Neural cell (in vitro differentiated cells): ENCODE data around the gene TET2.

Experiments
- EP300 ChIP-seq: fragments of 450-650 bp; conservative IDR thresholded peaks from 2 replicates; pipeline ENCODE4 v1.6.1; 2014; ENCODE audit warnings: antibody characterized with exemption, mild to moderate bottlenecking, moderate library complexity; ENCODE audit not compliant: poor library complexity, severe bottlenecking
- EZH2 ChIP-seq: fragments of 200-600, 300-800 bp; shearing (Covaris generic), sonication (generic); IDR thresholded peaks from 2 replicates; pipeline ENCODE4 v1.6.1; 2014; ENCODE audit warnings: antibody characterized with exemption, low read length, borderline replicate concordance, mild to moderate bottlenecking; ENCODE audit not compliant: insufficient read depth, poor library complexity, severe bottlenecking
- MXI1 ChIP-seq: fragments of 450-650 bp; conservative IDR thresholded peaks from 2 replicates; pipeline ENCODE4 v1.6.1; 2014; ENCODE audit warnings: antibody characterized with exemption, mild to moderate bottlenecking; ENCODE audit not compliant: poor library complexity, severe bottlenecking
- RAD21 ChIP-seq: fragments of 450-650 bp; conservative IDR thresholded peaks from 2 replicates; pipeline ENCODE4 v1.6.1; 2014; ENCODE audit warnings: antibody characterized with exemption, mild to moderate bottlenecking, moderate library complexity
- REST ChIP-seq: IDR thresholded peaks from 2 replicates; pipeline ENCODE4 v1.6.1; 2012; ENCODE audit warnings: borderline replicate concordance
- TAF1 ChIP-seq: IDR thresholded peaks from 2 replicates; pipeline ENCODE4 v1.6.1; 2012; ENCODE audit warnings: low read depth
- TF ChIP-seq, protein P1 (sequence below): fragments of 450-650 bp; IDR thresholded peaks from 2 replicates; pipeline ENCODE4 v1.5.1; 2014; ENCODE audit warnings: antibody characterized with exemption, mild to moderate bottlenecking, moderate library complexity; ENCODE audit not compliant: poor library complexity, severe bottlenecking

- TF ChIP-seq, protein P1, sequence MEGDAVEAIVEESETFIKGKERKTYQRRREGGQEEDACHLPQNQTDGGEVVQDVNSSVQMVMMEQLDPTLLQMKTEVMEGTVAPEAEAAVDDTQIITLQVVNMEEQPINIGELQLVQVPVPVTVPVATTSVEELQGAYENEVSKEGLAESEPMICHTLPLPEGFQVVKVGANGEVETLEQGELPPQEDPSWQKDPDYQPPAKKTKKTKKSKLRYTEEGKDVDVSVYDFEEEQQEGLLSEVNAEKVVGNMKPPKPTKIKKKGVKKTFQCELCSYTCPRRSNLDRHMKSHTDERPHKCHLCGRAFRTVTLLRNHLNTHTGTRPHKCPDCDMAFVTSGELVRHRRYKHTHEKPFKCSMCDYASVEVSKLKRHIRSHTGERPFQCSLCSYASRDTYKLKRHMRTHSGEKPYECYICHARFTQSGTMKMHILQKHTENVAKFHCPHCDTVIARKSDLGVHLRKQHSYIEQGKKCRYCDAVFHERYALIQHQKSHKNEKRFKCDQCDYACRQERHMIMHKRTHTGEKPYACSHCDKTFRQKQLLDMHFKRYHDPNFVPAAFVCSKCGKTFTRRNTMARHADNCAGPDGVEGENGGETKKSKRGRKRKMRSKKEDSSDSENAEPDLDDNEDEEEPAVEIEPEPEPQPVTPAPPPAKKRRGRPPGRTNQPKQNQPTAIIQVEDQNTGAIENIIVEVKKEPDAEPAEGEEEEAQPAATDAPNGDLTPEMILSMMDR = no peak
- TF ChIP-seq EZH2 = no peak
- TF ChIP-seq TAF1 = no peak
- no peak for TF ChIP-seq EP300
- TF ChIP-seq REST = no peak
- TF ChIP-seq MXI1 = no peak
- no peak for TF ChIP-seq RAD21
Observed at GRCh38 chr4:105184316-105184980, 37.8 kb downstream of the TET2 start.
